Mucosa of stomach (tissue), 1 donor: ENCODE measurements around the gene DLGAP3.

ENCODE experiments used
- H3K27me3 ChIP-seq: one replicate; pipeline ENCODE4 v1.7.0; 2013; ENCODE audit warnings: mild to moderate bottlenecking, low read length; ENCODE audit not compliant: control insufficient read depth, insufficient read depth
- H3K36me3 ChIP-seq: one replicate; pipeline ENCODE4 v1.7.0; 2013; ENCODE audit warnings: low read length; ENCODE audit not compliant: control insufficient read depth, insufficient read depth
- H3K4me1 ChIP-seq: one replicate; pipeline ENCODE4 v1.7.0; 2013; ENCODE audit warnings: mild to moderate bottlenecking, low read length; ENCODE audit not compliant: control insufficient read depth, insufficient read depth
- H3K4me3 ChIP-seq: one replicate; pipeline ENCODE4 v1.7.0; 2013; ENCODE audit warnings: low read length
- H3K9ac ChIP-seq: one replicate; pipeline ENCODE4 v1.7.0; 2013; ENCODE audit warnings: mild to moderate bottlenecking, low read length, moderate library complexity
- H3K9me3 ChIP-seq: one replicate; pipeline ENCODE4 v1.7.0; 2013; ENCODE audit warnings: mild to moderate bottlenecking, low read length, moderate library complexity; ENCODE audit not compliant: control insufficient read depth
- donor health status: Pancreatic carcinoma.

DLGAP3 gene

GRCh38 chr1:34870395-34870794 is 59.1 kb downstream of the DLGAP3 start:
- H3K9ac ChIP-seq = no peak overlapping the region
- H3K27me3 ChIP-seq = peaks cover 22% of the 10 kb centered on the region
- peaks cover 9% of the 10 kb centered on the region for H3K4me1 ChIP-seq
- H3K9me3 ChIP-seq = no peaks in the 10 kb centered on the region
- H3K4me3 ChIP-seq = no peak overlapping the region
- no peaks in the 10 kb centered on the region for H3K36me3 ChIP-seq

DNA sequence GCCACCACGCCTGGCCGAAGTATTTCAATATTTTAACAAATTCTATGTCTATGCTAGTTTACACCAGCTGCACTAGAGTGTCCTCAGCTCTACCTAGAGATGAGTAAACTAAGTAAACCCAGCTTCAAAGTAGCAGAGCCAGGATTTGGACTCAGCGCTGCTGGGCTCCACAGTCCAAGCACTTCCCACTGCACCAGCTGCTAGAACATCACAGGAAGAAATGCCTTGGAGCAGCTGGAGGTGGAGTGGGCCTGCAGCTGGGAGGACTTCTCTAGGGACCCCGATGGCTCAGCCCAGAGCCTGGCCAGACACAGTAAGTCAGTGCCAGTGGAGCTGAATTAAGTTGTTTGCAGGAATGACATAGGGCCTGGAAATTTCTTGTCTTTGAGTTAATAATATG is 59.7 kb downstream of the DLGAP3 start:
- Histone ChIP-seq H3K9me3 (no peaks in the 10 kb centered on the region), H3K4me1 (peaks cover 9% of the 10 kb centered on the region), H3K27me3 (peaks cover 22% of the 10 kb centered on the region), H3K4me3 (no peak overlapping the region), H3K9ac (no peak overlapping the region), H3K36me3 (no peaks in the 10 kb centered on the region)

- H3K36me3 ChIP-seq = no peaks in the 10 kb centered on the region
- peaks cover 9% of the 10 kb centered on the region for H3K4me1 ChIP-seq
- no peaks in the 10 kb centered on the region for H3K9me3 ChIP-seq
- no peak overlapping the region for H3K4me3 ChIP-seq
- H3K9ac ChIP-seq = no peak overlapping the region
- peaks cover 17% of the 10 kb centered on the region for H3K27me3 ChIP-seq
Observed at GRCh38 chr1:34868230-34869049, 61.0 kb downstream of the DLGAP3 start.

- no peaks in the 10 kb centered on the region for H3K36me3 ChIP-seq
- H3K9me3 ChIP-seq = no peaks in the 10 kb centered on the region
- no peak overlapping the region for H3K4me3 ChIP-seq
- H3K27me3 ChIP-seq = peaks cover 17% of the 10 kb centered on the region
- no peak overlapping the region for H3K9ac ChIP-seq
- peaks cover 9% of the 10 kb centered on the region for H3K4me1 ChIP-seq
Observed at GRCh38 chr1:34867415-34867814, 62.0 kb downstream of the DLGAP3 start.

- Histone ChIP-seq H3K36me3 (no peaks in the 10 kb centered on the region), H3K4me1 (peaks cover 9% of the 10 kb centered on the region), H3K9me3 (no peaks in the 10 kb centered on the region), H3K27me3 (peaks cover 17% of the 10 kb centered on the region), H3K9ac (peak overlapping the region; percentile 84), H3K4me3 (peak overlapping the region; percentile 63)
Observed at GRCh38 chr1:34866762-34867109, 62.7 kb downstream of the DLGAP3 start.

GRCh38 chr1:34865981-34866761 is 63.3 kb downstream of the DLGAP3 start:
- Histone ChIP-seq H3K9ac (peak overlapping the region; percentile 84), H3K4me1 (peaks cover 9% of the 10 kb centered on the region), H3K36me3 (no peaks in the 10 kb centered on the region), H3K27me3 (peaks cover 13% of the 10 kb centered on the region), H3K4me3 (peak overlapping the region; percentile 63), H3K9me3 (no peaks in the 10 kb centered on the region)

- H3K36me3 ChIP-seq = no peaks in the 10 kb centered on the region
- no peaks in the 10 kb centered on the region for H3K9me3 ChIP-seq
- H3K9ac ChIP-seq = peak overlapping the region; percentile 84
- H3K4me3 ChIP-seq = peak overlapping the region; percentile 8
- H3K4me1 ChIP-seq = peaks cover 9% of the 10 kb centered on the region
- H3K27me3 ChIP-seq = peaks cover 13% of the 10 kb centered on the region
Observed at GRCh38 chr1:34865573-34865972, 63.9 kb downstream of the DLGAP3 start.

GRCh38 chr1:34864759-34865158 is 64.7 kb downstream of the DLGAP3 start:
- no peak overlapping the region for H3K9ac ChIP-seq
- H3K4me1 ChIP-seq = peaks cover 14% of the 10 kb centered on the region
- peaks cover 7% of the 10 kb centered on the region for H3K27me3 ChIP-seq

GRCh38 chr1:34863501-34863900 is 65.9 kb downstream of the DLGAP3 start:
- H3K4me3 ChIP-seq = no peak overlapping the region
- H3K4me1 ChIP-seq = peaks cover 20% of the 10 kb centered on the region
- no peaks in the 10 kb centered on the region for H3K9me3 ChIP-seq
- H3K9ac ChIP-seq = no peak overlapping the region
- H3K27me3 ChIP-seq = peaks cover 7% of the 10 kb centered on the region
- no peaks in the 10 kb centered on the region for H3K36me3 ChIP-seq

More at GRCh38 chr1:34864759-34865158, 64.7 kb downstream of the DLGAP3 start:
- Histone ChIP-seq H3K9me3 (no peaks in the 10 kb centered on the region), H3K4me3 (no peak overlapping the region), H3K36me3 (no peaks in the 10 kb centered on the region)

DNA sequence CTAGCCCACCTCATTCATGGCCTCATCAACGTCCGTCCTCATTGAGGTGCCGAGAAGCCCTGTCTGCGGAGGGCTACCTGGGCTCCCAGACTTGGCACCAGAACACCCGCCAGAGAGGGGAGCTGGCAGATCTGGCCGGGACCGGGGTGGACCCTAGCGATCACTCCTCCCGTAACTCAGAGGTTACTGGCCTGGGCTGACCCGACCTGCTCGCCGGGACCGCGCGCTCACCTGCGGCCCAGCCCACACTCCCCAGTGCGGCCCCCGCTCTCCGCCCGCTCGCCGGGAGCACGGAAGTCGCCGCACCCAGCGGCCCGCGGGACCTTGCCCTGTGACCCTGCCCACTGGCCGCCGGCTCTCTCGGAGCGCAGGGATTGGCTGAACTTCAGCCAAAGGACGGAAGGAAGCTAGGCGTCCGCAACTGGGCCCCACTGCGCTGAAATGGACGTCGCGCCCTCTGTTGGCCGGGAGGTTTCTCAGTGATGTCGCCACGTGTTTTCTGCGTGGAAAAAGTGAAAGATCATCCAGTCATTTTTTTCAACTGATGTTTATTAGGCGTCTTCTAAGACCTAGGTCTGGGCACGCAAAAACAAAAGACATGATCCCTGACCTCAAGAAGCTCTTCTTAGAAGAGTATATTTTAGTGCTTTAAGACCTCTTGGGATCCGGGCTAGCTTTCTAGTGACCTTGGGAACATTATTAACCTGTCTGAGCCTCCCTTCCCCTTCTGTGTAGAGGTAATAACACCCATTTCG is 69.8 kb downstream of the DLGAP3 start, which contains the start of gene SMIM12:
Gene SMIM12, minus strand, starts transcription at position 304 of the 755 bp plus-strand sequence. CDS start 3,772 bp downstream, outside the sequence.
- peaks cover 4% of the 10 kb centered on the region for H3K36me3 ChIP-seq
- H3K9ac ChIP-seq = peak within 1 kb of the TSS; percentile 99
- H3K4me1 ChIP-seq = peaks cover 20% of the 10 kb centered on the region
- H3K4me3 ChIP-seq = peak within 1 kb of the TSS; percentile 98
- H3K9me3 ChIP-seq = no peaks in the 10 kb centered on the region
- no peaks in the 10 kb centered on the region for H3K27me3 ChIP-seq

DNA sequence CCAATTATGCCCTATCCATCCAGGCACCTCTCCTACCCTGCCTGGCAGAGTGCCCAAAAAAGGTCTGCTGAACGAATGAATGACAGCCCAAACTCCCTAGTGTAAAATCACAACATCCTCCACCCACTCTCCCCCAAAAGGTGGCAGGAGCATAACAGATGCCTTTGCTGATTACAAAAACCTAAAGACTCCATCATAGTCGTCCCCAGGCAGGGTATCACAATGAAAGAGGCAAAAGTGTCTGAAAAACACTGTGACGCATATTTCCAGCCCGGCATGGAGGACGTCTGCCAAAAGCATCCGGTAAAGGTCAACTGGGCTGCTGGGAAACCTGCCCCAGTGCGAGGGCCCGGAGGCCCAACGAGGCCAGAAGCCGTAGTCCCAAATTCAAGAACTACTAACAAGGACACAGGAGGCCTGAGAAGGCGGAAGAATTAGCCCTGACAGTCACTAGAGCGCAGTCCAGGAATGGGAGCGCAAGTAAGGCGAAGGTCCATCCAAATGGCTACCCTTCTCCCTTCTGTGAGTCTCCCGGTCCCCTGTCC is 70.5 kb downstream of the DLGAP3 start:
- Histone ChIP-seq H3K36me3 (peaks cover 4% of the 10 kb centered on the region), H3K9me3 (no peaks in the 10 kb centered on the region), H3K9ac (peak overlapping the region; percentile 99), H3K4me3 (peak overlapping the region; percentile 98), H3K4me1 (peaks cover 20% of the 10 kb centered on the region), H3K27me3 (no peaks in the 10 kb centered on the region)
